Gastrocnemius medialis (tissue), 4 donors: ENCODE measurements around the gene FRZB.

Source experiments
- CTCF ChIP-seq, 5 experiments: fragments of 450-650 bp in 3 of 5; fragments of 200-600 bp in 2 of 5; sonication (generic) in 2 of 5; IDR thresholded peaks in 4 of 5; conservative IDR thresholded peaks in 1 of 5; 1 replicate in 4 of 5; 2 replicates in 1 of 5; pipeline ENCODE4 v1.5.1; 2016 to 2019; ENCODE audit warnings: antibody characterized with exemption in 5 of 5, mild to moderate bottlenecking in 3 of 5, moderate library complexity in 3 of 5
- POLR2A ChIP-seq, 2 donors: fragments of 450-650 bp; IDR thresholded peaks; one replicate each; pipeline ENCODE4 v1.6.1; 2017; ENCODE audit warnings: antibody characterized with exemption in 2 of 2, mild to moderate bottlenecking in 2 of 2, moderate library complexity in 2 of 2

GRCh38 chr2:182798736-182799135, 67.7 kb downstream of the FRZB start:
- TF ChIP-seq CTCF (IDR thresholded peaks at IDR 0.05 in 4 of 5, conservative IDR thresholded peaks at IDR 0.05 in 1 of 5) (no peak), POLR2A (IDR thresholded peaks at IDR 0.05) (no peak)
